Activated CD8-positive, alpha-beta memory T cell treated with anti-CD3 and anti-CD28 coated beads for 36 hours (primary cell): ENCODE results near the gene ZNF385B. TPM values are rescaled to one million over a fixed set of nuclear protein-coding genes. Genes with fewer than 3 reads are reported as not detected.

Experiments
- CTCF ChIA-PET: fragments of 350-600 bp; sonication (Branson Sonifier 250); formaldehyde crosslinking; loops from one replicate; lab custom pipeline; 2021; ENCODE audit warnings: antibody characterized with exemption; lab: Charles Lee
- POLR2A ChIA-PET: fragments of 350-600 bp; sonication (Branson Sonifier 250); formaldehyde crosslinking; loops from one replicate; lab custom pipeline; 2021; ENCODE audit warnings: antibody characterized with exemption; lab: Charles Lee
- total RNA-seq, 2 experiments: library from RNA; stranded (reverse); gene quantifications; one replicate each; pipeline ENCODE4 v1.2.3, GENCODE V29; 2021

Gene ZNF385B
- total RNA-seq, 2 experiments from 2014 or later: not detected

GRCh38 chr2:179606141-179606540 is 255.3 kb downstream of the ZNF385B start:
- ChIA-PET POLR2A (no interaction called here), CTCF (no interaction called here)

- ChIA-PET CTCF (no interaction called here), POLR2A (no interaction called here)
Observed at GRCh38 chr2:179605341-179605740, 256.1 kb downstream of the ZNF385B start.

- ChIA-PET POLR2A (no interaction called here), CTCF (no interaction called here)
Observed at GRCh38 chr2:179604598-179604997, 256.8 kb downstream of the ZNF385B start.

- ChIA-PET POLR2A (no interaction called here), CTCF (no interaction called here)
Observed at GRCh38 chr2:179602452-179602851, 259.0 kb downstream of the ZNF385B start.

- POLR2A ChIA-PET: no interaction called here
- CTCF ChIA-PET: no interaction called here
Observed at GRCh38 chr2:179596018-179596417, 265.4 kb downstream of the ZNF385B start.

- CTCF ChIA-PET: no interaction called here
- POLR2A ChIA-PET: no interaction called here
Observed at GRCh38 chr2:179595284-179595683, 266.1 kb downstream of the ZNF385B start.

- POLR2A ChIA-PET: no interaction called here
- CTCF ChIA-PET: no interaction called here
Observed at GRCh38 chr2:179594268-179595112, 266.9 kb downstream of the ZNF385B start.

GRCh38 chr2:179593323-179593722 is 268.1 kb downstream of the ZNF385B start:
- CTCF ChIA-PET: no interaction called here
- POLR2A ChIA-PET: no interaction called here

- POLR2A ChIA-PET: no interaction called here
- CTCF ChIA-PET: no interaction called here
Observed at GRCh38 chr2:179592167-179592936, 269.1 kb downstream of the ZNF385B start.

- CTCF ChIA-PET: no interaction called here
- POLR2A ChIA-PET: no interaction called here
Observed at GRCh38 chr2:179591690-179592089, 269.7 kb downstream of the ZNF385B start.

GRCh38 chr2:179588486-179589145 is 272.8 kb downstream of the ZNF385B start:
- CTCF ChIA-PET: no interaction called here

GRCh38 chr2:179584760-179585159 is 276.7 kb downstream of the ZNF385B start:
- POLR2A ChIA-PET: no interaction called here
- CTCF ChIA-PET: no interaction called here

More at GRCh38 chr2:179588486-179589145, 272.8 kb downstream of the ZNF385B start:
- POLR2A ChIA-PET: no interaction called here

- ChIA-PET POLR2A (no interaction called here), CTCF (no interaction called here)
Observed at GRCh38 chr2:179581605-179582004, 279.8 kb downstream of the ZNF385B start.

- CTCF ChIA-PET: no interaction called here
- POLR2A ChIA-PET: no interaction called here
Observed at GRCh38 chr2:179580378-179581146, 280.9 kb downstream of the ZNF385B start.

GRCh38 chr2:179579800-179580199 is 281.6 kb downstream of the ZNF385B start:
- ChIA-PET POLR2A (no interaction called here), CTCF (no interaction called here)

GRCh38 chr2:179578171-179578916 is 283.1 kb downstream of the ZNF385B start:
- ChIA-PET POLR2A (no interaction called here), CTCF (no interaction called here)

- POLR2A ChIA-PET: no interaction called here
- CTCF ChIA-PET: no interaction called here
Observed at GRCh38 chr2:179574061-179574519, 287.3 kb downstream of the ZNF385B start.

- ChIA-PET CTCF (no interaction called here), POLR2A (no interaction called here)
Observed at GRCh38 chr2:179572544-179572943, 288.9 kb downstream of the ZNF385B start.

GRCh38 chr2:179571721-179572120 is 289.7 kb downstream of the ZNF385B start:
- ChIA-PET POLR2A (no interaction called here), CTCF (no interaction called here)
